Hematopoietic multipotent progenitor cell (in vitro differentiated cells): ENCODE measurements around the gene HNRNPLL. TPM values are rescaled to one million over a fixed set of nuclear protein-coding genes. Genes with fewer than 3 reads are reported as not detected.
"Not testable (repeated sequence)": the region's sequence is repeated elsewhere in the genome, so short reads cannot be mapped to it uniquely, and the experiment has no call there.

Experiments used
- DNase-seq, 3 donors: peaks; one replicate each; pipeline ENCODE4 v3.0.0-alpha.2; 2011 to 2015; ENCODE audit warnings: low read depth in 2 of 3, low spot score in 2 of 3
- total RNA-seq: library from RNA; depleted of rRNA; stranded (reverse); fragments of >200 nt; gene quantifications from one replicate; pipeline ENCODE4 v1.2.3, GENCODE V29; 2012

The HNRNPLL gene
- total RNA-seq, 1 donor, result 18.9 TPM

GRCh38 chr2:38620282-38620977 lies 17.7 kb upstream of the HNRNPLL start:
- DNase-seq, result peak in 1 of 3 donors; percentile 31

GRCh38 chr2:38619458-38620164 lies 16.9 kb upstream of the HNRNPLL start:
- peak in 1 of 3 donors; percentile 44 for DNase-seq

- no peak for DNase-seq
These were observed 14.6 kb upstream of the HNRNPLL start for GRCh38 chr2:38617301-38617700.

- DNase-seq, result peak in 1 of 3 donors; percentile 18
These were observed 12.5 kb upstream of the HNRNPLL start for GRCh38 chr2:38615237-38615636.

GRCh38 chr2:38613849-38614213 lies 11.1 kb upstream of the HNRNPLL start:
- peak in 1 of 3 donors; percentile 20 for DNase-seq

GRCh38 chr2:38613126-38613848 lies 10.6 kb upstream of the HNRNPLL start:
- DNase-seq, result peak in 1 of 3 donors; percentile 63

GRCh38 chr2:38610851-38611801 lies 8.4 kb upstream of the HNRNPLL start:
- DNase-seq, result no peak

- not testable (repeated sequence) for DNase-seq
These were observed 6.5 kb upstream of the HNRNPLL start for GRCh38 chr2:38609246-38609645.

GRCh38 chr2:38608755-38609154 lies 6.0 kb upstream of the HNRNPLL start:
- DNase-seq, result no peak

GRCh38 chr2:38605298-38605830 lies 2.6 kb upstream of the HNRNPLL start:
- DNase-seq, result no peak

- peak; percentile 74 to 87 (median 83) for DNase-seq
These were observed 918 bp upstream of the HNRNPLL start for GRCh38 chr2:38603402-38604290.

GRCh38 chr2:38602136-38602731 lies 494 bp downstream of the HNRNPLL start:
- DNase-seq, result peak in 2 of 3 donors; percentile 22 to 37

- peak in 1 of 3 donors; percentile 18 for DNase-seq
These were observed 1.1 kb downstream of the HNRNPLL start for GRCh38 chr2:38601463-38602135.

GRCh38 chr2:38600921-38601455 lies 1.7 kb downstream of the HNRNPLL start:
- no peak for DNase-seq

GRCh38 chr2:38600242-38600891 lies 2.4 kb downstream of the HNRNPLL start:
- DNase-seq, result no peak

- DNase-seq, result no peak
These were observed 3.0 kb downstream of the HNRNPLL start for GRCh38 chr2:38599706-38600105.

GRCh38 chr2:38598991-38599295 lies 3.8 kb downstream of the HNRNPLL start:
- no peak for DNase-seq
